ENCODE data around the gene PPP2R5C. TPM values are rescaled to one million over a fixed set of nuclear protein-coding genes. Genes with fewer than 3 reads are reported as not detected.

Gene PPP2R5C
- total RNA-seq, 4 donors from 2014 or later: 63.3 to 113 (median 75.9) TPM

- 68 to 73% methylated on average over 7 of the region's 7 CpGs for WGBS, 2 donors
- Histone ChIP-seq H3K9me3 (no peaks in the 10 kb centered on the region), H3K4me1 (peaks cover 0 to 25% (median 13%) of the 10 kb centered on the region in 4 donors), H3K4me3 (no peak overlapping the region), H3K27me3 (no peaks in the 10 kb centered on the region), H3K36me3 (peaks cover 0 to 2% (median 0%) of the 10 kb centered on the region in 3 donors), H3K27ac (no peak overlapping the region)
- DNase-seq (ENCODE audit: low spot score in 2 of 2): no peak
- no peak for TF ChIP-seq POLR2A (IDR thresholded peaks at IDR 0.05)
- TF ChIP-seq CTCF (IDR thresholded peaks at IDR 0.05): peak in 3 of 5 experiments; percentile 39 to 50 (median 40)
- TF ChIP-seq EP300 (IDR thresholded peaks at IDR 0.05): no peak
These were observed 82.2 kb downstream of the PPP2R5C start for GRCh38 chr14:101843665-101844064.

DNA sequence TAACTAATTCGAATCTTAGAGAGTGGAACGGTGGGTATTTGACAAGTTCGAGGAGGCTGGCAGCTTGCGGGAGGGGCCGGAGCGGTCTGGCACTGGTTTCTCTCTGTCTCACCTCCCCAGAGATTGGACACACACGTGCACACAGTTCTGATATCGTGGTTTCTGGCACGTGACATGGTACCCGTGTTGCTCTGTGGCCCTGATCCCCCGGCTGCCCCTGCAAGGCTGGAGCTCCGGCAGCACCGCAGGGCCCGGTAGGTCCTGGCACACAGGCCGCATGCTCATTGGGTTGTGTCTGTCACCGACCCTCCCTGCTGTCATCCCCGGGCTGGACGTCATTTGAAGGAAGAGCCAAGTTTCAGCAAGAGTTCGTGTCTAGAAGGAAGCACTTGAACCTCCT lies 82.7 kb downstream of the PPP2R5C start:
- Histone ChIP-seq H3K27ac (peak overlapping the region in 2 of 4 donors; percentile 12 to 30), H3K27me3 (no peaks in the 10 kb centered on the region), H3K36me3 (peaks cover 0 to 2% (median 0%) of the 10 kb centered on the region in 3 donors), H3K9me3 (no peaks in the 10 kb centered on the region), H3K4me1 (peaks cover 0 to 31% (median 15%) of the 10 kb centered on the region in 4 donors), H3K4me3 (no peak overlapping the region)
- WGBS, 2 donors: 75 to 88% methylated on average over 19 of the region's 19 CpGs
- no peak for DNase-seq (ENCODE audit: low spot score in 2 of 2)
- no peak for TF ChIP-seq POLR2A (IDR thresholded peaks at IDR 0.05)
- no peak for TF ChIP-seq CTCF (IDR thresholded peaks at IDR 0.05)
- TF ChIP-seq EP300 (IDR thresholded peaks at IDR 0.05): no peak

DNA sequence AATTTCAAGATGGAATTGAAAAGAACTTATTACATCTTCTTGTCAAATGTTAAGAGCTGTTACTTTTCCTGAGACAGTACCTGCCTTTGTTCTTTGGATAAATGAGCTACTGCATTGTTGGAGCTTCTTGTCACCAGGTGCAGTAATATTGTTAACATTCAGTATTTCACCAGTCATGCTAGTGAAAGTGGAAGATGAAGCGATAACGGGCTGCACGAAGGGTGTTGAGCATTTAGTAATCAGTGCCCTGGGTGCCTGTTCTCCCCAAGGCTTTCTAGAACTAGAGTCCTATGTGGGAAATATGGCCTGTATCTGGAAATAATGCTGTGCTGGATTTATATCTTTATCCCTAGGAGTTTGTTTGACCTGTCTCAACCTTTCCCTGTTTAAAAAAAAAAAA lies 83.2 kb downstream of the PPP2R5C start:
- no peak for TF ChIP-seq POLR2A (IDR thresholded peaks at IDR 0.05)
- TF ChIP-seq EP300 (IDR thresholded peaks at IDR 0.05): no peak
- no peak for TF ChIP-seq CTCF (IDR thresholded peaks at IDR 0.05)
- H3K4me3 ChIP-seq: no peak overlapping the region
- 88 to 92% methylated on average over 3 of the region's 3 CpGs for WGBS, 2 donors
- H3K27me3 ChIP-seq: no peaks in the 10 kb centered on the region
- peaks cover 0 to 2% (median 0%) of the 10 kb centered on the region in 3 donors for H3K36me3 ChIP-seq
- H3K27ac ChIP-seq: peak overlapping the region in 1 of 4 donors; percentile 12
- no peak for DNase-seq (ENCODE audit: low spot score in 2 of 2)
- H3K4me1 ChIP-seq: peaks cover 0 to 31% (median 15%) of the 10 kb centered on the region in 4 donors
- H3K9me3 ChIP-seq: no peaks in the 10 kb centered on the region

GRCh38 chr14:101845496-101845895 lies 84.0 kb downstream of the PPP2R5C start:
- TF ChIP-seq EP300 (IDR thresholded peaks at IDR 0.05) (no peak), CTCF (IDR thresholded peaks at IDR 0.05) (no peak), POLR2A (IDR thresholded peaks at IDR 0.05) (no peak)
- H3K27ac ChIP-seq: no peak overlapping the region
- H3K4me1 ChIP-seq: peaks cover 0 to 31% (median 15%) of the 10 kb centered on the region in 4 donors
- 68 to 75% methylated on average over 2 of the region's 2 CpGs for WGBS, 2 donors
- H3K9me3 ChIP-seq: no peaks in the 10 kb centered on the region
- no peak overlapping the region for H3K4me3 ChIP-seq
- DNase-seq (ENCODE audit: low spot score in 2 of 2): no peak
- no peaks in the 10 kb centered on the region for H3K27me3 ChIP-seq
- H3K36me3 ChIP-seq: peaks cover 0 to 2% (median 0%) of the 10 kb centered on the region in 3 donors

DNA sequence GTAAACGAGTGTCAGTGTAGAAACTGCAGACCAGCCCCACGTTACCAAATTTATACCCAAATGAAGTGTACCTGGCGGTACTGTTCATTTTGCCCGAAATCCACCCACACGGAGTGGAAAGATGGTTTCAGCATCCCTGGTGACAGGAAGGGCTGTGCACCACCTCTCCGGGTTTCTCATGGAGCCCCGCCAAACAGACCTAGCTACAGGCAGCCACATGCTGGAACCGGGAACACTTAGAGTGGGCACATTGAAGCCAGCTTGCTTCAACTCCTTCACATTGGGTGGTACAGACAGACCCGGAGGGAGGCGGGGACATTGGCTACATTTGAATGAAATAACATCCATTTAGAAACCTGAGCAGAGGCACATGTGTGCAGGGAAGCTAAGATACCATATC lies 84.4 kb downstream of the PPP2R5C start:
- Histone ChIP-seq H3K27me3 (no peaks in the 10 kb centered on the region), H3K36me3 (peaks cover 0 to 2% (median 0%) of the 10 kb centered on the region in 3 donors), H3K4me3 (no peak overlapping the region), H3K27ac (no peak overlapping the region), H3K9me3 (no peaks in the 10 kb centered on the region), H3K4me1 (peaks cover 0 to 31% (median 15%) of the 10 kb centered on the region in 4 donors)
- DNase-seq (ENCODE audit: low spot score in 2 of 2): no peak
- WGBS, 2 donors: 81 to 84% methylated on average over 10 of the region's 10 CpGs
- TF ChIP-seq CTCF (IDR thresholded peaks at IDR 0.05): no peak
- TF ChIP-seq EP300 (IDR thresholded peaks at IDR 0.05): no peak
- no peak for TF ChIP-seq POLR2A (IDR thresholded peaks at IDR 0.05)

Data from tibial nerve (tissue), 4 donors.